H9 (cell line): ENCODE data around the gene MOBP. TPM values are rescaled to one million over a fixed set of nuclear protein-coding genes. Genes with fewer than 3 reads are reported as not detected.
A peak's percentile ranks its signal among the peaks of the same experiment; 100 is the strongest.

Experiments
- DNase-seq: peaks from one replicate; pipeline ENCODE4 v3.0.0-alpha.2; 2017
- H2AFZ ChIP-seq: one replicate; pipeline ENCODE4 v1.6.1; 2013; ENCODE audit warnings: mild to moderate bottlenecking, low read length, control low read depth, moderate library complexity
- H2AK5ac ChIP-seq: 2 replicates; pipeline ENCODE4 v1.6.1; 2013; ENCODE audit warnings: low read length, control low read depth, mixed read lengths; ENCODE audit not compliant: insufficient read length
- H2BK120ac ChIP-seq: one replicate; pipeline ENCODE4 v1.6.1; 2013; ENCODE audit warnings: low read depth, mild to moderate bottlenecking, low read length, control low read depth, inconsistent platforms; ENCODE audit not compliant: poor library complexity, severe bottlenecking
- H2BK12ac ChIP-seq: 2 replicates; pipeline ENCODE4 v1.6.1; 2013; ENCODE audit warnings: low read length, control low read depth, mixed read lengths, low read depth; ENCODE audit not compliant: insufficient read length
- H2BK15ac ChIP-seq: 2 replicates; pipeline ENCODE4 v1.6.1; 2013; ENCODE audit warnings: low read depth, low read length, control low read depth
- H2BK20ac ChIP-seq: one replicate; pipeline ENCODE4 v1.6.1; 2013; ENCODE audit warnings: low read depth, mild to moderate bottlenecking, low read length, control low read depth, inconsistent platforms; ENCODE audit not compliant: poor library complexity, severe bottlenecking
- H2BK5ac ChIP-seq: 2 replicates; pipeline ENCODE4 v1.6.1; 2013; ENCODE audit warnings: low read length, control low read depth, mixed read lengths; ENCODE audit not compliant: insufficient read length
- H3K14ac ChIP-seq: 2 replicates; pipeline ENCODE4 v1.6.1; 2013; ENCODE audit warnings: low read length, control low read depth; ENCODE audit not compliant: insufficient read depth
- H3K18ac ChIP-seq: 2 replicates; pipeline ENCODE4 v1.6.1; 2013; ENCODE audit warnings: low read depth, mild to moderate bottlenecking, mixed read lengths, low read length, control low read depth; ENCODE audit not compliant: insufficient read length
- H3K23ac ChIP-seq: 2 replicates; pipeline ENCODE4 v1.6.1; 2013; ENCODE audit warnings: low read length, control low read depth, mixed read lengths, low read depth; ENCODE audit not compliant: insufficient read length
- H3K23me2 ChIP-seq: 2 replicates; pipeline ENCODE4 v1.6.1; 2013; ENCODE audit warnings: low read depth, mild to moderate bottlenecking, mixed read lengths, low read length, control low read depth; ENCODE audit not compliant: insufficient read length, poor library complexity, severe bottlenecking
- H3K27ac ChIP-seq: 2 replicates; pipeline ENCODE4 v1.5.1; 2013; ENCODE audit warnings: low read length, control low read depth, mixed read lengths, low read depth; ENCODE audit not compliant: insufficient read length
- H3K27me3 ChIP-seq: 2 replicates; pipeline ENCODE4 v1.6.1; 2013; ENCODE audit warnings: low read length, control low read depth, inconsistent platforms; ENCODE audit not compliant: insufficient read depth
- H3K4ac ChIP-seq: 2 replicates; pipeline ENCODE4 v1.6.1; 2013; ENCODE audit warnings: low read depth, mild to moderate bottlenecking, control low read depth, inconsistent platforms, low read length, moderate library complexity
- H3K4me1 ChIP-seq: 2 replicates; pipeline ENCODE4 v1.6.1; 2013; ENCODE audit warnings: low read length, control low read depth, inconsistent platforms; ENCODE audit not compliant: insufficient read depth
- H3K4me2 ChIP-seq: 2 replicates; pipeline ENCODE4 v1.6.1; 2013; ENCODE audit warnings: low read length, control low read depth, mixed read lengths; ENCODE audit not compliant: insufficient read length, insufficient read depth
- H3K56ac ChIP-seq: 2 replicates; pipeline ENCODE4 v1.6.1; 2013; ENCODE audit warnings: low read depth, mild to moderate bottlenecking, mixed read lengths, low read length, control low read depth; ENCODE audit not compliant: insufficient read length
- H3K79me1 ChIP-seq: 2 replicates; pipeline ENCODE4 v1.6.1; 2013; ENCODE audit warnings: low read depth, mild to moderate bottlenecking, moderate library complexity, low read length, control low read depth, inconsistent platforms; ENCODE audit not compliant: insufficient read depth, poor library complexity, severe bottlenecking
- H3K79me2 ChIP-seq: 2 replicates; pipeline ENCODE4 v1.6.1; 2013; ENCODE audit warnings: low read length, control low read depth, inconsistent platforms; ENCODE audit not compliant: insufficient read depth
- H3K9ac ChIP-seq: 2 replicates; pipeline ENCODE4 v1.6.1; 2013; ENCODE audit warnings: low read length, control low read depth, mixed read lengths; ENCODE audit not compliant: insufficient read length; ENCODE audit errors: extremely low read depth
- H3K9me3 ChIP-seq: one replicate; pipeline ENCODE4 v1.6.1; 2013; ENCODE audit warnings: low read depth, low read length, inconsistent platforms; ENCODE audit not compliant: control insufficient read depth
- H3T11ph ChIP-seq: one replicate; pipeline ENCODE4 v1.6.1; 2013; ENCODE audit warnings: mild to moderate bottlenecking, low read length, control low read depth, inconsistent platforms
- H4K20me1 ChIP-seq: one replicate; pipeline ENCODE4 v1.6.1; 2013; ENCODE audit not compliant: control insufficient read depth, insufficient read length, insufficient read depth
- H4K5ac ChIP-seq: 2 replicates; pipeline ENCODE4 v1.6.1; 2013; ENCODE audit warnings: low read depth, mild to moderate bottlenecking, mixed read lengths, low read length, control low read depth; ENCODE audit not compliant: insufficient read length
- H4K8ac ChIP-seq: replicated peaks from 2 replicates; pipeline ENCODE4 v1.6.1; 2013; ENCODE audit warnings: low read length, control low read depth, mixed read lengths, low read depth; ENCODE audit not compliant: insufficient read length
- H4K91ac ChIP-seq: 2 replicates; pipeline ENCODE4 v1.6.1; 2013; ENCODE audit warnings: low read depth, mild to moderate bottlenecking, moderate library complexity, mixed read lengths, low read length, control low read depth; ENCODE audit not compliant: insufficient read length
- H3K27ac Mint-ChIP-seq, 3 experiments: 2 replicates in 2 of 3; 3 replicates in 1 of 3; pipeline ENCODE4 v1.8.0; 2020 to 2021; ENCODE audit warnings: mixed read lengths in 3 of 3, mild to moderate bottlenecking in 1 of 3, moderate library complexity in 1 of 3
- H3K27me3 Mint-ChIP-seq: 2 replicates; pipeline ENCODE4 v1.8.0; 2021; ENCODE audit warnings: low read depth, mild to moderate bottlenecking, moderate library complexity, mixed read lengths
- H3K36me3 Mint-ChIP-seq, 3 experiments: 2 replicates in 2 of 3; 3 replicates in 1 of 3; pipeline ENCODE4 v1.8.0; 2020 to 2021; ENCODE audit warnings: low read depth in 3 of 3, mixed read lengths in 3 of 3; ENCODE audit not compliant: insufficient read depth in 1 of 3
- H3K4me1 Mint-ChIP-seq, 2 experiments: 2 replicates each; pipeline ENCODE4 v1.8.0; 2020; ENCODE audit warnings: mixed read lengths in 2 of 2
- H3K4me3 Mint-ChIP-seq, 2 experiments: 2 replicates in 1 of 2; 3 replicates in 1 of 2; pipeline ENCODE4 v1.8.0; 2020 to 2021; ENCODE audit warnings: mild to moderate bottlenecking in 2 of 2, mixed read lengths in 2 of 2, moderate library complexity in 1 of 2
- H3K9me3 Mint-ChIP-seq, 2 experiments: 2 replicates in 1 of 2; 3 replicates in 1 of 2; pipeline ENCODE4 v1.8.0; 2020; ENCODE audit warnings: mild to moderate bottlenecking in 2 of 2, mixed read lengths in 2 of 2, moderate library complexity in 1 of 2
- WGBS: extraction: QIAGEN DNeasy Blood & Tissue Kit; methylation state at CpG from one replicate; pipeline ENCODE4 v1.1.7; 2013; ENCODE audit warnings: missing lambda C conversion rate, low lambda C conversion rate, mixed read lengths; ENCODE audit not compliant: insufficient read length; ENCODE audit errors: extremely low coverage; 5-methylcytosine and 5-hydroxymethylcytosine counted together
- total RNA-seq: library from RNA; stranded (reverse); gene quantifications from 2 replicates; pipeline ENCODE4 v1.2.1, GENCODE V29; 2021
- TF ChIP-seq, protein P1 (sequence below): fragments of 200-600 bp; sonication (generic); conservative IDR thresholded peaks from 3 replicates; pipeline ENCODE4 v1.8.0; 2021; ENCODE audit warnings: antibody characterized with exemption, mild to moderate bottlenecking

The MOBP gene
- total RNA-seq, 1 experiment from 2014 or later = not detected

DNA sequence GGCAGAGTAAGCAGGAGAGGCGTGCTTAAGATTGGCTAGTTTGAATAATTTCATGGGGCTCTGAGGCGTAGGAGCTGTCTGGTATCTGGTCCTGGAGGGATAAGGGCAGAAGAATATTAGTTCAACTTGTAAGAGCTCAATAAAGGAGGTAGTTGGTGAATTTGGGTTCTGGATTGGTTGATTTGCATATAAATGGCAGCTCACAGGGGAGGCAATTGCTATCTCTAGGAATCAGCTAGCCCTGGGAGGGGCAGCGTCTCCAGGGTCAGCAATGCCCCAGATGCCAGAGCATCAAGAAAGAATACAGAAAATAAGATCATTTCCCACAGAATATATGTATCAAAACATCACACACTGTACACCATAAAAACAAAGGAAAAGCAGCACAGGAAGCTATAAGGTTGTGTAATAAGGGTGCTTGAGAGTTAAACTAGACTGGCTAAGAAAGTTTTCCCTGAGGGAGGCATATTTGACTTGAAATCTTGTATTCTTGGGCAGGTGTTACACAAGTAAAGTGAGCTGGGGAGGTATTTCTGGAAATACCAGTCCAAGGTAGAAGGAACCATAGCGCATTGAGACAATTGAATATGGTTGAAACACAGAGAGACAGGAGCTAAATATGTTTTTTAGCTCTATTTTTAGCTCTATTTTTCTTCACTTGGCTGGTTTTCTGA, 6.1 kb downstream of the MOBP start:
- H3K23ac ChIP-seq = no peak overlapping the region
- H4K91ac ChIP-seq = no peak overlapping the region
- H2BK120ac ChIP-seq = no peak overlapping the region
- Mint-ChIP-seq H3K4me1 (peaks cover 13 to 16% of the 10 kb centered on the region in 2 experiments), H3K27ac (peak overlapping the region in 1 of 3 experiments; percentile 50; a peak in 1 of 7 replicates), H3K36me3 (no peaks in the 10 kb centered on the region; a peak in 4 of 7 replicates), H3K27me3 (peaks cover 3% of the 10 kb centered on the region), H3K4me3 (peak overlapping the region in 1 of 2 experiments; percentile 3; a peak in 1 of 5 replicates), H3K9me3 (peaks cover 6 to 12% of the 10 kb centered on the region in 2 experiments; a peak in 4 of 5 replicates)
- H3K4ac ChIP-seq = no peak overlapping the region
- no peaks in the 10 kb centered on the region for H4K20me1 ChIP-seq
- no peak overlapping the region for H3K14ac ChIP-seq
- DNase-seq = peak; percentile 57
- H4K8ac ChIP-seq = no peak overlapping the region
- H3K79me2 ChIP-seq = no peaks in the 10 kb centered on the region
- H2AK5ac ChIP-seq = no peak overlapping the region
- H3K23me2 ChIP-seq = no peaks in the 10 kb centered on the region
- H3T11ph ChIP-seq = no peak overlapping the region
- peaks cover 4% of the 10 kb centered on the region; the same call in 1 of the 2 replicates for H3K4me1 ChIP-seq
- H2BK20ac ChIP-seq = no peak overlapping the region
- TF ChIP-seq, protein P1, sequence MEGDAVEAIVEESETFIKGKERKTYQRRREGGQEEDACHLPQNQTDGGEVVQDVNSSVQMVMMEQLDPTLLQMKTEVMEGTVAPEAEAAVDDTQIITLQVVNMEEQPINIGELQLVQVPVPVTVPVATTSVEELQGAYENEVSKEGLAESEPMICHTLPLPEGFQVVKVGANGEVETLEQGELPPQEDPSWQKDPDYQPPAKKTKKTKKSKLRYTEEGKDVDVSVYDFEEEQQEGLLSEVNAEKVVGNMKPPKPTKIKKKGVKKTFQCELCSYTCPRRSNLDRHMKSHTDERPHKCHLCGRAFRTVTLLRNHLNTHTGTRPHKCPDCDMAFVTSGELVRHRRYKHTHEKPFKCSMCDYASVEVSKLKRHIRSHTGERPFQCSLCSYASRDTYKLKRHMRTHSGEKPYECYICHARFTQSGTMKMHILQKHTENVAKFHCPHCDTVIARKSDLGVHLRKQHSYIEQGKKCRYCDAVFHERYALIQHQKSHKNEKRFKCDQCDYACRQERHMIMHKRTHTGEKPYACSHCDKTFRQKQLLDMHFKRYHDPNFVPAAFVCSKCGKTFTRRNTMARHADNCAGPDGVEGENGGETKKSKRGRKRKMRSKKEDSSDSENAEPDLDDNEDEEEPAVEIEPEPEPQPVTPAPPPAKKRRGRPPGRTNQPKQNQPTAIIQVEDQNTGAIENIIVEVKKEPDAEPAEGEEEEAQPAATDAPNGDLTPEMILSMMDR = no peak
- H3K79me1 ChIP-seq = no peaks in the 10 kb centered on the region
- H2AFZ ChIP-seq = no peak overlapping the region
- H3K9ac ChIP-seq = no peak overlapping the region
- no peak overlapping the region for H4K5ac ChIP-seq
- no peak overlapping the region for H2BK5ac ChIP-seq
- no peak overlapping the region for H2BK12ac ChIP-seq
- H3K27me3 ChIP-seq = no peaks in the 10 kb centered on the region
- no peak overlapping the region for H3K18ac ChIP-seq
- no peak overlapping the region for H3K4me2 ChIP-seq
- H3K9me3 ChIP-seq = no peaks in the 10 kb centered on the region
- H3K56ac ChIP-seq = no peak overlapping the region
- no CpG with 5 or more reads among the region's 4 CpGs for WGBS
- no peak overlapping the region for H2BK15ac ChIP-seq
- no peak overlapping the region for H3K27ac ChIP-seq
